Ecto neural progenitor cell (in vitro differentiated cells): ENCODE measurements around the gene HNRNPLL.
A peak's percentile ranks its signal among the peaks of the same experiment; 100 is the strongest.
"Not testable (repeated sequence)": the region's sequence is repeated elsewhere in the genome, so short reads cannot be mapped to it uniquely, and the experiment has no call there.

Experiments
- DNase-seq: peaks from one replicate; pipeline ENCODE4 v3.0.0-alpha.2; 2018; ENCODE audit warnings: low spot score

Gene HNRNPLL

DNA sequence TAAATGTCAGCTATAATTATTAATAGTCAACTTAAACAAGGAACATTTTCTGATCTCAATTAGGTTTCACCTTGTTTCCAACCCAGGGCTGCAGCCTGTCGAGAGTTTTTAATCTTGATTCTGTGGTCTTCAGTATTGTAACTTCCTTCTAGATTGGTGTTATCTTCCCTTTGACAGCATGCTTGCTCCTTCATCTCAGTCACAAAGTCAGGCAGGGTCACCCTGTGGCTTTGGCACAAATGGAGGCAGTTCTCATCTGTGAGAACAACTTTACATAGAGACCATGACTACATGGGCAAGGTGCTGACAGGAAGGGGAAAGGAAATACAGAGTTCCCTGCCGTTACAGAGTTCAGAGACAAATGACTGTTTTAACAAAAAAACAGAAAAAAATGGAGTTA, 50.5 kb downstream of the HNRNPLL start:
- no peak for DNase-seq

DNA sequence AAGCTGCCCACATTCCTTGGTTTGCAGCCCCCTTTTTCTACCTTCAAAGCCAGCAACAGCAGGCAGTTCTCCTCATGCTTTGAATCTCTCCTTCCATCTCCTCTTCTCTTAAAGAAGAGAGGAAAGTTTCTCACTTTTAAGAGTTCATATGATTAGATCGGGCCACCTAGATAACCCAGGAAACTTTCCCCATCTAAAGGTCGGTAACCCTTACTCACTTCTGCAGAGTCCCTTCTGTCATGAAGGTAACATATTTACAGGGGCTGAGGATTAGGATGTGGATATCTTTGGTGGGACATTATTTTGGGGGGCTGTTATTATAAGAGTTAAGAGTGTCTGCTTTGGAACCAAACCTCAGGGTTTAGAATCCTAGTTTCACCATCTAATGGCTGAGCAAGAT, 51.0 kb downstream of the HNRNPLL start:
- no peak for DNase-seq

DNA sequence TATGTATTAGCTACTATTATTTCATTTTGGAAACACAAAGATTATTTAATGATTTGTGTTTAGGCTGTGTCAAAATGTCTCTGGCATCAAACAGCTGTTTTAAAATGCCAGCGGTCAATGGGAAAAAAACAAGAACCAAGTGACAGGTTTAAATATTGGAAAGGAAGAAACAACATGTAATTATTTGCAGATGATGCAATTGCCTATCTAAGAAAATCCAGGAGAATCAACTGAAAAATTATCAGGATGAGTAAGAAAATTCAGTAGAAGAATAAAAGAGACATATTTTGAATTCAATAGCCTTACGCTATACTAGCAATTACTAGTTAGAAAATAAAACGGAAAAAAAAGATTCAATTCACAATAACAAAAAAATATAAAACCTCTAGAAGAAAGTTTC, 51.6 kb downstream of the HNRNPLL start:
- DNase-seq: no peak

DNA sequence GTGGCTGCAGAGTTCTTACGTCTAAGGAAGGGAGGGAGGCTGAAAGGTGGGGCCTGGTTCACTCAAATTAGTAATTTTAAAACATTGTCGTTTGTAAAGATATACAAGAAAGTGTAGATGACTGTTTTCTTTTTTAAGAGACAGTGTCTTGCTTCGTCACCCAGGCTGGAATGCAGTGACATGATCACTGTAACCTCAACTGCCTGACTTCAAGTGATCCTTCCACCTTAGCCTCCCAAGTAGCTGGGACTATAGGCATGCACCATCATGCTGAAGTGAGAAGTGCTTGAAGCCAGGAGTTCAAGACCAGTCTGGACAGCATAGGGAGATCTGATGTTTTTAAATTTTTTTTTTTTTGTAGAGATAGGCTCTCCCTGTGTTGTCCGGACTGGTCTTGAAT, 52.9 kb downstream of the HNRNPLL start:
- DNase-seq: no peak

DNA sequence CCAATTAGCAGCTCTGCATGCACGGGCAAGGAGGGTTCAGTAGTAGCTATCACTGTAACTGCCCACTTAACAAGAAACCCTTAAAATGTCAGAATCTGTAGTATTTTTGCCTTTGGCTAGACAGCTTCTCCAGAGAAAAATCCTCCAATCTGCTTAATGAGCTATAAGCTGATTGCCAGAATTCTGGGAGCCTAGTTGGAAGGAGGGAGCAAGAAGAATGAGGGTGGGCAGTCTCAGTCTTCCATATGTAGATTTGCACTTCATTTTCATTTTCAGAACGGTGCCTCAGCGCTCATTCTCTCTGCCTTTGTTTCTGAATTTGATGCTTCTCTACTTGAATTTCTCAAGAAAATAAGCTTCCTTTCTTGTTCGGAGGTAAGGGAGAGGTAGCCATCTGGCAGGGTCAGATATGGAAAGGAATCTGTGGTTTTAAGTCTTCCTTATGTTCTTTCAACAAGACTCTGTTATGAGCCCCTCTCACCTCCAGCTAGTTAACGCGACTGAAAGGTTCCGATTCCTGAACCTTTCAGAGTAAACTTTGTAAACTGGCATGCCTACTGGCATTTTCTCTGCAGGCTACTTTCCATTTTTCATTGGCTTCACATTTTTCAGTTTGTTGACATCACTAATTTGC, 53.5 kb downstream of the HNRNPLL start:
- DNase-seq: no peak

DNA sequence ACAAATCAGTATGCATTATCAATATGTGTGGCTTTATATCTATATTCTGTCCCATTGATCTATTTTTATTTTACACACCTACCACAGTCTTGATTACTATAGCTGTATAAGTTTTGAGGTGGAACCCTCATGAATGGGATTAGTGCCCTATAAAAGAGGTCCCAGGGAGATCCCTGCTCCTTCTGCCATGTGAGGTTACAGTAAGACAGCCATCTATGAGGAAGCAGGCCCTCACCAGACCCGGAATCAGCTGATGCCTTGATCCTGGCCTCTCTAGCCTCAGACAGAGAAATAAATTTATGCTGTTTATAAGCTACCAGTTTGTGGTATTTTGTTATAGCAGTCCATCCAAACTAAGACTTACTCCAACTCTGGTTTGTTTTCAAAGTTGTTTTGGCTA, 54.9 kb downstream of the HNRNPLL start:
- no peak for DNase-seq

DNA sequence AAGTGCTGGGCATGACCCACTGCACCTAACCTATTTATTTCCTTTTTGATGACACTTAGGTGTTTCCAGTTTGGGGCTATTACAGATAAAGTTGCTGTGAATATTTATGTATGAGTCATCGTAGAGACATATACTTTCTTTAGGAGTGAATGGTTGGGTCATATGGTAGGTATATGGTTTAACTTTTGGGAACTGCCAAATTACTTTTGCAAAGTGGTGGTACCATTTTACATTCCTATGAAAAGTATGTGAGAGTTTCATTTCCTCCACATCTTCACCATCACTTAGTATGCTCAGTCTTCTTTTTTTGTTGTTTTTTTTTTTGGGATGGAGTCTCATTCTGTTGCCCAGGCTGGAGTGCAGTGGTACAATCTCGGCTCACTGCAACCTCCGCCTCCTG, 56.1 kb downstream of the HNRNPLL start:
- no peak for DNase-seq

DNA sequence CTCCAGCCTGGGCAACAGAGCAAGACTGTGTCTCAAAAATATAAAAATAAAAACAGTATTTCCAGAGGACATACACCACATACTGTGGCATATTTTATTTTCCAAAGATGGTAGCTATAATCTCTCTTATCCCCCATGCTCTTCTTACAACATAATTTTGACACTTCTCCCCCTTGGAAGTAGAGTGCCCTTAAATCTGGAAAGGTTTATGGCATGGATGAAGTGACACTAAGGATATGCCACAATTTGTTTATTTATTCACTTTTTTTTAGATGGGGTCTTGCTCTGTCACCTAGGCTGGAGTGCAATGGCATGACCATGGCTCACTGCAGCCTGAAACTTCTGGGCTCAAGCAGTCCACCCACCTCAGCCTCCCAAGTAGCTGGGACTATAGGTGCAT, 56.7 kb downstream of the HNRNPLL start:
- no peak for DNase-seq

DNA sequence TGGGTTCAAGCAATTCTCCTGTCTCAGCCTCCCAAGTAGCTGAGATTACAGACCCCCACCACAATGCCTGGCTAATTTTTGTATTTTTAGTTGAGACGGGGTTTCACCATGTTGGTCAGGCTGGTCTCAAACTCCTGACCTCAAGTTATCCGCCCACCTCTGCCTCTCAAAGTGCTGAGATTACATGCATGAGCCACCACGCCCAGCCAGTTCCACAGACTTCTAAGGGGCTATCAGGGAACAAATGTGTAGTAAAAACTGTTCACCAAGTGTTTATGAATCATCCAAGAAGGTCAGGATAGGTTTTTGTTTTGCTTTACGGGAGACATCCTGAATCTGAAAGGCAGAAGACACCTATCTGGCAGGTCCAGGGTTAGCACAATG, 60.5 kb downstream of the HNRNPLL start:
- DNase-seq: not testable (repeated sequence)

DNA sequence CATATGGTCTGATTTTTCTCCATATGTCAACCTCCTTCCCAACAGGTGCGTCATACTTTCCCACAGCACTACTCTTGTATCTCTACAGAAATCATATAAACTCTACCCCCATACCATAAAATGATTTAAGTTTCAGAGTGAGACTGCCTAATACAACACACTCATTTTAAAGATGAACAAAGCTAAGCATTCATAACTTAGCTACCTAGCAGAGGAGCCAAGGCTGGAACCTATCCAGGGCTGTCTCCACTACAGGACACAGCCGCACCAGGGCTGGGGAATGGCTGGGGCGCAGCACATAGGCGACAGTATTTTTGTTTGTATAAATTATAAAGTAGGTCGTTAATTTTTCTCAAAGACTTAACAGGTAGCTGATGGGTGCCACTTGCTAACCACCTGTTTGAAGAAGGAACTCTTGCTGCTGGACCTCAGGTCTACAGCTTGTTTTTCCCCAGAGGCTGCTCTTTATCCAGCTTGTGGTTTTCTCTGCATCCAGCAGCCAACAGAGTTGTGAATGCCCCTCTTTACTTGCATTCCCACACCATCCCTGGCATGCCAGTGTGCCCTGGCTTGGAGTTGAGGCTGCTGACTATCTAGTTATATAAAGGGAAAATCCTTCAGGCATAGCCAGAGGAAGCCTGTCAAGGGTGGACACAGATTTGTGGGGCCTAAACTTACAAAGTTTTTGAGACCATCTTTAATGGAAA, 62.0 kb downstream of the HNRNPLL start:
- DNase-seq: no peak

DNA sequence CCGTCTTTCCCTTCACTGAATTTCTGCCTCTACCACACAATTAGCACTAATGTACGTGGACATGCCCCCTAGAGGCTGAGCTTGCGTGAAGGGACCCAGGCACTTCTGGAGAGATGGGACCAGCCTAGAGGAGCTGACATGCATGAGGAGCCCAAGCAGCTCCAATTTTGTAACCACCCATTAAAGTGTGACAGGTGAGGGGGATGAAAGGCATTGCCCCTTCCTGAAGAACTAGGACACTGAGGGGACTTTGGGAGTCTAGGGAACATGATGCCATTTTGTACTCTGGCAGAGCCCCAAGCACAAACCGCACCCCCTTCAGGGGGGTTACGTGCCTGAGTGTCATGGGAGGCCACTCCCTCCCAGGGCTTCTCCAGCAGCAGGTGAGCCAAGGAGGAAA, 63.6 kb downstream of the HNRNPLL start:
- DNase-seq: no peak

DNA sequence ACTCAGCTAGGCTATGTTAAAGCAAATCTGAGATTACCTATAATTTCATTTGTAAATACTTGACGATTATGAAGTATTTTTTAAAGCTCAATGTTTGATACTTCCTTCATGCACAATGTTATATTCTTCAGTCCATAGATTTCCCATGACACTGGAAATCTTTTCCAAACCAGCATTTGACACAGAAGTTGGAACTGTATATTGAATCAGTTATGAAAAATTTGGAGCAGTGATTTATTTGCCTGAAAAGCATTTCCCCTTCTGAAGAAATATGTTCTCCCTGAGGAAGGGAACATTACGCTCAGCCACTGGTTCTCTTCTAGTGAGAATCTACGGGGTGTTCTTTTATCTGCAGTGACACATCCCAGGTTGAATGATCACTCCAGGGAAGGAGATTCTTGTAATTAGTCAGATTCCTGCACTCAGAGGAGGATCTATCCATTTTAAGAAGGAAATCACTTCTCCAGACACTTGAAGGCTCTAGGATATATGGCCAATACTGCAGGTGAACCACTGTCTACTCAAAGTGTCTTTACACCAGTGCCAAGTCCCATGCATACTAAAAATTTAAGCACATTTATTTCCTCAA, 64.7 kb downstream of the HNRNPLL start:
- no peak for DNase-seq

DNA sequence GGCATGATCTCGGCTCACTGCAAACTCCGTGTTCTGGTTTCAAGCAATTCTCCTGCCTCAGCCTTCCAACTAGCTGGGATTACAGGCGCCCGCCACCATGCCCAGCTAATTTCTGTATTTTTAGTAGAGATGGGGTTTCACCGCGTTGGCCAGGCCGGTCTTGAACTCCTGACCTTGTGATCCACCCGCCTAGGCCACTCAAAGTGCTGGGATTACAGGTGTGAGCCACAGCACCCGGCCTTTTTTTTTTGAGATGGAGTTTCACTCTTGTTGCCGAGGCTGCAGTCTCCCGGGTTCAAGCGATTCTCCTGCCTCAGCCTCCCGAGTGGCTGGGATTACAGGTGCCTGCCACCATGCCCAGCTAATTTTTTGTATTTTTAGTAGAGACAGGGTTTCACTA, 65.4 kb downstream of the HNRNPLL start:
- DNase-seq: not testable (repeated sequence)

DNA sequence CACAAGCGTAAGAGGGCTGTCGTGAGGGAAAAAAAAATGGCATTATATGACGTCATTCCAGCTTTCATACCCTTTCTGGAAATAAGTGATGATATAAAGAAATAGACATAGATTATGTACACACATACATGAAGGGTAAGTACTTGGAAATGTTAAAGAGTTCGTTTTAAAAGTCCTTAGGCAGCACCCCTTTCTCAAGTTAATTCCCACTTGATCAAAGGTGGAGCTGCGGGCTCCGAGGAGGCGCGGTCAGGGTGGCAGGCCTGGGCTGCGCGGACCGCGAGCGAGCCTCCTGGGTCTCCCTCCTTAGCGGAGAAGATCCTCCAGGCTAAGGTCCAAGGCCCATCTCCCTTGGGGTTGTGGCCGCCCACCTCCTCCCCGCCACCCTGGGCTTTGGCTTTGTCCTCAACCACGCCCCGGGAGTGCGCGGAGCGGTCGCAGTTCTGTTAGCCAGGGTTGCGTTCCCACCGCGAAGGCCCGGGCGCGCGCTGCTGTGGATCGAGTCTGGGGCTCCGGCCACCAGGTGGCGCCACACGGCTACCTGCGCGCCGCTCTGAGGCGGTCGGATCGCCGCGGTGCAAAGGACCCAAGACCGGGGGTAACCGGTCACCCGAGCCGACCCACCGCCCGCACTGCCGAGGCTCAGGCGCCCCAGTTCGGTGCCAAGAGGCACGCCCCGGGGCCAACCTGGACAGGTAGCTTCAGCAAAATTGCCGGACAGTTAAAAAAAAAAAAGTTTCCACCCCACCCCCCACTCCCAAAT, 66.8 kb downstream of the HNRNPLL start:
- peak; percentile 91 for DNase-seq

DNA sequence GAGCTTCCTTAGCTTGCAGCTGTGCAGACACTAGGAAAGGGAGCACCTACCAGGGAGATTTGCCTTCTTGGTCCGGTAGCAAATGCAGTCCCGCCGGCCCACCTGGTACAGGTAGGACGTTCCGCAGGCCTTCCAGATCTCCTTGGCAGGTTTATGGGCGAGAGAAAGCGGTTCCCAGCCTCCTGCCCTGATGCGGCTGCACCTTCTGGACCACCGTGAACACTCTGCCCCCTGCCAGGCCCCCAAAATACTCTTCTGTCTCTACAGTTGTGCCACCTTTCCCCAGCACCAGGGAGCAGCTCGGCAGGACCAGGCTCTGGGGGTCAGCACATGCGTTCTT, 67.4 kb downstream of the HNRNPLL start:
- peak; percentile 43 for DNase-seq

DNA sequence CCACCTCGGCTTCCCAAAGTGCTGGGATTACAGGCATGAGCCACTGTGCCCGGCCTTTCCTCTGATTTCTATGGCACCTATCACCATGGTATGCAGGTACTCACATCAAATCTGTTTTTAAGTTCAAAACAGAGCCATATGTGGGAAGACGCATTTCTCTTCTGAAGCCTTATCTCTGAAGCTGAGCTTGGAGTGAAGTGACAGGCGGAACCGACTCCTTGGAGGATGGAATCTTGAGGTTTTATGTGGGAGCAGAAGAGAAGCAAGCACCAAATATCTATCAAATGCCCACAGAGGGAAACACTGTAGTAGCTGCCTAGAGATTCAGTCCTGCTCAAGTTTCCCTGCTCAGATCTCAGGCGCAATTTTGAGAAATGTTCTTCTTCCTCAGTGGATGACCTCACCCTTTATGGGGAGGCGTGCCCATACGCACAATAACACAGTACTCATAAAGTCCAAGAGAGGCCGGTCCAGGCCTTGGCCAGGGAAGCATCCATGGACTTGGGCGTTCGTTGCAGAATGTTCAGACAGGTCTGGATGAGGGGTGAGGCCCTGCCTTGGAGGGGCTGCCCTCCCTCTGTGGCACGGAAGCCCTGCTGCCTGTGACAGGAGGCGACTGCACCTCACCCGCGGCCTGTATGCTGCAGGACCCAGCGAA, 67.9 kb downstream of the HNRNPLL start:
- peak; percentile 31 for DNase-seq

DNA sequence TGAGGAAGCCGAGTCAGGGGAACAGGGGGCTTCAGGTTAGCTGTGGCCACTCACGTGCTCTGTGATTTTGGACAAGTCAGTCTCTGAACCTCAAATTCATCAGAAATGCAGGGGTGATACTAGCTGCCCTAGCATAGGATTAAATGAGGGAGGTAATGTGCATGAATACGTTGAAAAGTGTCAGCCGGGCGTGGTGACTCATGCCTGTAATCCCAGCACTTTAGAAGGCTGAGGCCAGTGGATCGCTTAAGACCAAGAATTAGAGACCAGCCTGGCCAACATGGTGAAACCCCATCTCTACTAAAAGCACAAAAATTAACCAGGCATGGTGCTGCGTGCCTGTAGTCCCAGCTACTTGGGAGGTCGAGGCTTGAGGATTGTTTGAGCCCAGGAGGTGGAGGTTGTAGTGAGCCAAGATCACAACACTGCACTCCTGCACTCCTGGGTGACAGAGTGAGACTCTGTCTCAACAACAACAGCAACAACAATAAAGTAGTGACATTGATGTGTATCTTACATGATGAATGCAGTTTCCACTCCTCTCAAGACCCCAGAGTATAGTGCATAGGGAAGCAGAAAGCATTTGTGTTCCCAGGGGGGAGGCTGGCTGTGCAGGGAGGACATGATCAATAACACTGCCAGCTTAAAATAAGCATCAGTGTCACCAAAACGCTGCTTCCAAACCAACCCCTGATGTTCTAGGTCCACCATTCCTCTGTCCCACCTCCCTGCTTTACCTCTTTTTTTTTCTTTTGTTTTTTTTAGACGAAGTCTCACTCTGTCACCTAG, 68.8 kb downstream of the HNRNPLL start:
- DNase-seq: peak; percentile 21

DNA sequence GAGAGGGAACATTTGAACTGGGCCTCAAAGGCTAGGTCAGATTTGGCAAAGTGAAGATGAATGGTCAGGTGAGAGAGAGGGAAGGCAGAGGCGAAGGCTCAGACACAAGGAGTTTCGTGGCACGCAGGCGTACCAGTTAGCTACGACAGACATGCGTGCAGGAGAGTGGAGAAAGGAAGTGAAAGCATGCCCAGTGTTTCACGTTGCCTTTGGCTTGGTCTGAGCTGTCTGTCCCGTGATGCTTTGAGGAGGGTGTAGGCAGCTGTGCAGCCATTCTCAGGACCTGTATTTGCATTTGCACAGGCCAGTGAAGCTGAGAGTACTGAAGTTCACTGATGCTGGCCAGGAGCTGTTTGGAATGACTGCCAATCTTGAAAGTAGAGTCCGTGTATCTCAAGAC, 69.5 kb downstream of the HNRNPLL start:
- DNase-seq: peak; percentile 25

DNA sequence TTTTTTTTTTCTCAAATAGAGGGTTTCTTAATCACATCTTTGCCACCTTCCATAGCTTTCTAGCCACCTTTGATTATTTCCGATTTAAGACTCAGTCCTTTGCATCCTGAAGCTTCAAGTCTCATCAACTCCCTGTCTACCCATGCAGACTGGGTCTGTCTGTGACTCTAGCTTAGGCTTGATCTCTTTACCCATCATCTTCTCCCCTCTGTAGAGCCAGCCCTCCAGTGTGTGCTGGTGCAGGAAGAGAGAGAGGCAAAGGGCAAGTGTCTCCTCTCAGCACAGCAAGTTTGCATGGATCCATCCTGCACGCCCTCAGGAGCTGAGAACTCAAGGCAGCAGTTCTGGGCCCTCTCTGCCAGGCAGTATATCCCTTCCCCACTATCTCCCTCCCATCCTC, 70.4 kb downstream of the HNRNPLL start:
- DNase-seq: no peak

DNA sequence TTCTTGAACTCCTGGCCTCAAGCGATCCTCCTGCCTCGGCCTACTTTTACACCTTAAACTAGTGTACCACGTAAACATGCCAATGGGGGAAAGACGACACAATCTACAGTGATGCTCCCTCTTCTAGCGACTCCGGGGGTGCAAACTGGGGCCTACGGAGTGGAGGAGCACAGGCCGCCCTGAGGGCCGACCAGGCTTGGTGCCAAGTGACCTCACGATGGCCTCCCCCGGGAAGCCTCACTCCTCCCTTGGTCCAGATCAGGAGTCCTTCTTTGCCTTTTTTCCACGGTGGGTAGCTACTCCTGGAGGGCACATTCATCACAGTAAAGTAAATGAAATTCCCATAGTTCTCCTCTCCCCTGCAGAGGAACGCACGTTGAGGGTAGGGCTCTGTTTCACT, 73.5 kb downstream of the HNRNPLL start:
- DNase-seq: no peak

DNA sequence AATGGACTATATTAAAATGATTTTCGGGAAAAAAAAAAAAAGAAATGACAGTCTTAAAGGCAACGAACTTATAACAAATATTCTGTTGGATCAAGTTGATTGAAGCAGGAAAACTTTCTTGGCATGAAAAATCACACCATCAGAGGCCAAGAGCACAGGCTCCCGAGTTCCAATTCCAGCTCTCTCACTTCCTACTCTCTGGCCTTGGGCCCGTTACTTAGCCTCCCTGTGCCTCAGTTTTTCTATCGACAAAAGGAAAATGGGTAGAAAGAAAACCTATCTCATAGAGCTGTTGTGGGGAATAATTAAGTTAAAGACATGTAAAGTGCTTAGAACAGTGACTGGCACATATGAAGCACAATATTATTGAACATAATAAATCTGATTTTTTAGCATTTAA, 74.2 kb downstream of the HNRNPLL start:
- DNase-seq: no peak

DNA sequence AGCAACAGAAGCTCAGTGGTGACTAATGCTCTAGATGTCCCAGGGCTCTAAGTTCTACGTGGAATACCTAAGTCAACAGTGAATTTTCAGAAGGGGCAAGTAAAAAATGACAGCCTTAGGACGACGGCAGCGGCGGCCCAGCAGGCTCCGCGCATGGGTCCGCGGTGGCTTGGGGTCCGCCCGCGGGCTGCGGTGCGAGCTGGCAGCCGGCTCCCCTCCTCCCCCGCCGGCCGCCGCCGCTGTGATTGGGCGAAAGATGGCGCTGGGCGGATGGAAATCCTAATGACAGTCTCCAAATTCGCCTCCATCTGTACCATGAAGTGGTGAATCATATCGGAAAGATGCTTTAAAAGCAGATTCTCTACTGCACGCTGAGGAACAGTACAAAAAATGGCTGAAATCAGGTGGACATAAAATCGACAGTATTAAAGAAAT, 74.7 kb downstream of the HNRNPLL start:
- DNase-seq: peak; percentile 75
